ENCODE measurements around the gene ACTA2. TPM values are rescaled to one million over a fixed set of nuclear protein-coding genes. Genes with fewer than 3 reads are reported as not detected.

ACTA2 gene
- total RNA-seq, 6 experiments from 2014 or later = 112 to 178 (median 164) TPM

- Mint-ChIP-seq H3K27ac (peak overlapping the region; percentile 78), H3K36me3 (ENCODE audit: low read depth) (peaks cover 54% of the 10 kb centered on the region), H3K27me3 (ENCODE audit: insufficient read depth) (no peaks in the 10 kb centered on the region; the same call in 1 of the 2 replicates), H3K4me1 (ENCODE audit: low read depth) (peaks cover 65% of the 10 kb centered on the region), H3K9me3 (no peaks in the 10 kb centered on the region), H3K4me3 (peak overlapping the region; percentile 29; the same call in 1 of the 2 replicates)
- DNase-seq = peak; percentile 43
- TF ChIP-seq CTCF (IDR thresholded peaks at IDR 0.05) = no peak
Measured at GRCh38 chr10:88901206-88901983, 51.2 kb downstream of the ACTA2 start.

GRCh38 chr10:88899886-88900285 is 52.7 kb downstream of the ACTA2 start:
- DNase-seq = no peak
- H3K27ac Mint-ChIP-seq = peak overlapping the region; percentile 7; the same call in 1 of the 2 replicates
- H3K9me3 Mint-ChIP-seq = no peaks in the 10 kb centered on the region
- TF ChIP-seq CTCF (IDR thresholded peaks at IDR 0.05) = no peak
- H3K36me3 Mint-ChIP-seq (ENCODE audit: low read depth) = peaks cover 45% of the 10 kb centered on the region
- no peaks in the 10 kb centered on the region; the same call in 1 of the 2 replicates for H3K27me3 Mint-ChIP-seq (ENCODE audit: insufficient read depth)
- peaks cover 79% of the 10 kb centered on the region for H3K4me1 Mint-ChIP-seq (ENCODE audit: low read depth)
- no peak overlapping the region for H3K4me3 Mint-ChIP-seq

GRCh38 chr10:88898727-88899126 is 53.8 kb downstream of the ACTA2 start:
- Mint-ChIP-seq H3K36me3 (ENCODE audit: low read depth) (peaks cover 41% of the 10 kb centered on the region), H3K27ac (no peak overlapping the region), H3K4me3 (no peak overlapping the region), H3K4me1 (ENCODE audit: low read depth) (peaks cover 87% of the 10 kb centered on the region), H3K9me3 (no peaks in the 10 kb centered on the region), H3K27me3 (ENCODE audit: insufficient read depth) (no peaks in the 10 kb centered on the region; the same call in 1 of the 2 replicates)
- no peak for TF ChIP-seq CTCF (IDR thresholded peaks at IDR 0.05)
- DNase-seq = no peak

- Mint-ChIP-seq H3K4me1 (ENCODE audit: low read depth) (peaks cover 92% of the 10 kb centered on the region), H3K9me3 (no peaks in the 10 kb centered on the region), H3K4me3 (peak overlapping the region; percentile 68), H3K27me3 (ENCODE audit: insufficient read depth) (no peaks in the 10 kb centered on the region), H3K36me3 (ENCODE audit: low read depth) (peaks cover 27% of the 10 kb centered on the region), H3K27ac (peak overlapping the region; percentile 81)
- peak; percentile 26 for DNase-seq
- no peak for TF ChIP-seq CTCF (IDR thresholded peaks at IDR 0.05)
Measured at GRCh38 chr10:88896994-88897853, 55.3 kb downstream of the ACTA2 start.

GRCh38 chr10:88896372-88896993 is 56.1 kb downstream of the ACTA2 start:
- Mint-ChIP-seq H3K27ac (peak overlapping the region; percentile 81), H3K9me3 (no peaks in the 10 kb centered on the region), H3K4me3 (peak overlapping the region; percentile 68; the same call in 1 of the 2 replicates), H3K27me3 (ENCODE audit: insufficient read depth) (no peaks in the 10 kb centered on the region), H3K36me3 (ENCODE audit: low read depth) (peaks cover 22% of the 10 kb centered on the region), H3K4me1 (ENCODE audit: low read depth) (peaks cover 92% of the 10 kb centered on the region)
- no peak for DNase-seq
- TF ChIP-seq CTCF (IDR thresholded peaks at IDR 0.05) = no peak

Measured in HFFc6 (cell line).